GM21786 (cell line): ENCODE measurements around the gene COQ10B.
"Not testable (repeated sequence)": the region's sequence is repeated elsewhere in the genome, so short reads cannot be mapped to it uniquely, and the experiment has no call there.

Experiments
- ATAC-seq: cut with Tn5 transposase; IDR thresholded peaks from one replicate; pipeline ENCODE4 v1.9.1; 2021; ENCODE audit not compliant: unreplicated experiment

Gene COQ10B

DNA sequence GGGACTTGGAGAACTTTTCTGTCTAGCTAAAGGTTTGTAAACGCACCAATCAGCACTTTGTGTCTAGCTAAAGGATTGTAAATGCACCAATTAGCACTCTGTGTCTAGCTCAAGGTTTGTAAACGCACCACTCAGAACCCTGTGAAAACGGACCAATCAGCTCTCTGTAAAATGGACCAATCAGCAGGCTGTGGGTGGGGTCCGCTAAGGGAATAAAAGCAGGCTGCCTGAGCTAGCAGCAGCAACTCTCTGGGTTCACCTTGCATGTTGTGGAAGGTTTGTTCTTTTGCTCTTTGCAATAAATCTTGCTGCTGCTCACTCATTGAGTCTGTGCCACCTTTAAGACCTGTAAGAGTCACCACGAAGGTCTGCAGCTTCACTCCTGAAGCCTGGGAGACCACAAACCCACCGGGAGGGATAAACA lies 2.4 kb upstream of the COQ10B start:
- ATAC-seq, result not testable (repeated sequence)

DNA sequence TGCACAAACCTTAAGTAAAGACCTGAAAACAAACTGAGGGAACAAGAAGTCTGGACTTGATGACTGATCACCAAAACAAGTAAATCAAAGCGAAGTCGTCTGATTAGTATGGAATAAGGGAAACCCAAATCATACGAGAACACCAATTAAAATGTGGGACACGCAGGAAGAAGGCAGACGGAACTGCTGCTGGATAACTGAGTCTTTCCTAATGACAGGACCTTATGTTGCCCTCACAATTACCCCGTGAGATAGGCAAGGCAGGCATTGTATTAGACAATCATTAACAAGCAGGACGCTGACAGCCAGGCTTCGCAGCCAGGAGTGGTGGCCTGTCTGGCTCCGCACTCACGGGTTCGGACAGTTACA lies 614 bp upstream of the COQ10B start:
- ATAC-seq, result no peak

DNA sequence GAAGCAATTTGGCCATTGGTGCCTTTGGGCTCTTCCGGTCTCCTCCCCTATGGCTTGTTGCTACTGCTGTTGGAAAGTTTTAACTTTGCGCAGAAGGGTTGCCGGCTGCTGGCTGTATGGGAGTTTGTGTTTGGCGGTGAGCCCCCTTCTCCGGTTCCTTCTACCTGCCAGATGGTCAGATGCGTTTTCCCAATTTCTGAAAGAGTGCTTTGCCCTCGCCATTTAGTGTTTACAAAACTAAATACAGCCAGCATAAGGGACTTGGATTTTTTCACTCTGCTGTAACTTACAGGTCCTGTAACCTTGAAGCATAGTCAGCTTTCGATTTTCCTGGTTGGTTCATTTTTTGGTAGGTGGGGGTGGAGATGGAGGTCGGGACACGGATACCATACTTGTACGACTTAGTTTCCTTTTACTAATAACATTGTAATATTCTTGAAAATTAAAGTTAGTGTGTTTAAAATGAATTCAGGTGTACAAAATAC lies 604 bp downstream of the COQ10B start:
- peak; percentile 28 for ATAC-seq

DNA sequence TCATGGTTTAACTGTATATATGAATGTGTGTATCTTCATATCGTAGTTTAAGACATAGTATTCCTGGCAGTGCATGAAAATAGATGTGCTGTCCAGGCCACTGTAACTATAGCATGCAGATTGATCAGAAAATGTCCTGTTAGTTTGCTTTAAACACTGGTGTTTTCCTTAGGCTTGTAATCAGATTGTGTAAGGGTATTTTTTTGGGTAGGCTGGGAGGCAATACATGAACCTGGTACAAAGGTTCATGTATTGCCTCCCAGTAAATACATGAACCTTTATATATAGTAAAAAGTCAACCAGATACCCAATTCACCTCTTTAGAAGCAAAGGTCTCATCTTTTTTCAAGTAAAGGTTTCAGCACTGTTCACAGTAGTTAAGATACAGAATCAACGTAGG lies 1.6 kb downstream of the COQ10B start:
- ATAC-seq, result no peak

DNA sequence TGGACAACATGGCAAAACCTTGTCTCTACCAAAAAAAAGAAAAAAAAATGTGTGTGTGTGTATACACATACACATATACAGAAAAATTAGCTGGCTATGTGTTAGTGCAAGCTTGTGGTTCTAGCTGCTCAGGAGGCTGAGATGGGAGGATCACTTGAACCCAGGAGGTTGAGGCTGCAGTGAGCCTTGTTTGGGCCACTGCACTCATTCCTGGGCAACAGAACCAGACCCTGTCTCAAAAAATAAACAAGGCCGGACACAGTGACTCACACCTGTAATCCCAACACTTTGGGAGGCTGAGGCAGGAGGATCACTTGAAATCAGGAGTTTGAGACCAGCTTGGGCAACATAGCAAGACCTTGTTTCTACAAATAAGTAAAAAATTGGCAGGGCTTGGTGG lies 2.1 kb downstream of the COQ10B start:
- no peak for ATAC-seq

- no peak for ATAC-seq
Observed at GRCh38 chr2:197460649-197461048, 7.3 kb downstream of the COQ10B start.

DNA sequence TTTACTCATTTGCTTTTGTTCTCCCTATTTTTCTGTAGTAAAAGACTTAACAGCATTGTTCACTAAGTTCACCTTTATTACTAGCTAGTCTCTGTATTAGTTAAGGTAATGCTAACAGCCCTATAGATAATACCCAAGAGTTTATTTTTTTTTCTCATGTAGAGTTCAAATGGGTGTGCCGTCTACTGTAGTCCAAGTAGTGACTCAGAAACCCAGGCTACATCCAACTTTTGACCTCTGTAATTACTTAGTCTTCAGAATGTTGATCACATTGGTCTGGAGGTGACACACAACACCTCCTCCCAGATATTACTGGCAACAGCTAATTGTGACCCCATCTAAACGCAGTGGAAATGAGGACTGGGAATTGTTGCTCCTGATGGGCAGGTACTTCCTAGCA lies 7.7 kb downstream of the COQ10B start:
- ATAC-seq, result no peak

DNA sequence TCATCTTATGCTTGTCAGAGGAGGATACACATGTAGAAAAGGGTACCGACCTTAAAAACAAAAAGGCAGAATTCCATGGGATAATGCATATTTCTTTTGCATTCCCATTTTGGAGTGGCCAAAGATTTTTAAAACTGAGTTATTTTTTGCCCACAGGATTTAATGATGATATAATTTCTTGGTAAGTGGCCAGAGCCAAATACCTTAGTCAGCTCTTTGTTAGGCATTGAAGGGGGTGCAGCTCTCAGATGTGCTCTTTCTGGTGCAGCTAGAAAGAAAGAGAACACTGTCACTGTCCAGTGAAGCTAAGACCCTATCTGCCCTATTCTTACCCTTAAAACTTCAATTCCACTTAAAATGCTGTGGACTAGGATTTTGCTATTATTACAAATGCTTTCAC lies 10.8 kb downstream of the COQ10B start:
- ATAC-seq, result no peak

DNA sequence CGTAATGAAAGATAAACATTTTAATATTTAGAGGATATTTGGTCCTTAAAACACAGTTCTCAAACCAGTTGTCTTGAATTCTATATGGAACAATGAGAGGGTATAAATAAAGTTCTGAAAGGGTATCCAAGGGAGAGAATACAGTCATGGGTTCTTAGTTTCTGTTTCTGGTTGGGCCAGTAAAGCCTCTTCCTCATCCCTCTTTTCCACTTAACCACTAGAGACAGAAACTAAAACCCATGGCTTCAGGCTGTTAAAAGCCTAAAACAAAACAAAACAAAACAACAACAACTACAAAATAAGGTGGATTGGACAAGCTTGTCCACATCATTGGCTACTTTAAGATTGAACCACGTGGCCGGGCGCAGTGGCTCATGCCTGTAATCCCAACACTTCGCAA lies 18.8 kb downstream of the COQ10B start:
- ATAC-seq, result no peak

DNA sequence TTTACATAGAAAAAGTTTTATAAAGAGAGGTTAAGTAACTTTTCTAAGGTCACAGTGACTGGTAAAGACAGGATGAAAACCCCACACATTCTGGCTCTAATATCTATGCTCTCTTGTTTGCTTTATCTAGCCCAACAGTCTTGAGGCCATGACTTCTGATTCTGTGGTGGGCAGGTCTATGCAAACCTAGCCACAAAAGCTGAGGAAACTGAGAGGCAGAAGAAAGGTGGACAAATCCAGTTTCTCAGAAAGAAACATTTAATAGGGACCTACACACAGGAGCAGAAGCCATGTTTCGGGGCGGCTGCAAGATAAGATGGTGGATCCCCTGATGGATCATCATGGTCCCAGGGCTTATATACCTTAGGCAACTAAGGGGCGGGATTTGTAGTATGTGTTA lies 24.4 kb downstream of the COQ10B start:
- ATAC-seq, result no peak

DNA sequence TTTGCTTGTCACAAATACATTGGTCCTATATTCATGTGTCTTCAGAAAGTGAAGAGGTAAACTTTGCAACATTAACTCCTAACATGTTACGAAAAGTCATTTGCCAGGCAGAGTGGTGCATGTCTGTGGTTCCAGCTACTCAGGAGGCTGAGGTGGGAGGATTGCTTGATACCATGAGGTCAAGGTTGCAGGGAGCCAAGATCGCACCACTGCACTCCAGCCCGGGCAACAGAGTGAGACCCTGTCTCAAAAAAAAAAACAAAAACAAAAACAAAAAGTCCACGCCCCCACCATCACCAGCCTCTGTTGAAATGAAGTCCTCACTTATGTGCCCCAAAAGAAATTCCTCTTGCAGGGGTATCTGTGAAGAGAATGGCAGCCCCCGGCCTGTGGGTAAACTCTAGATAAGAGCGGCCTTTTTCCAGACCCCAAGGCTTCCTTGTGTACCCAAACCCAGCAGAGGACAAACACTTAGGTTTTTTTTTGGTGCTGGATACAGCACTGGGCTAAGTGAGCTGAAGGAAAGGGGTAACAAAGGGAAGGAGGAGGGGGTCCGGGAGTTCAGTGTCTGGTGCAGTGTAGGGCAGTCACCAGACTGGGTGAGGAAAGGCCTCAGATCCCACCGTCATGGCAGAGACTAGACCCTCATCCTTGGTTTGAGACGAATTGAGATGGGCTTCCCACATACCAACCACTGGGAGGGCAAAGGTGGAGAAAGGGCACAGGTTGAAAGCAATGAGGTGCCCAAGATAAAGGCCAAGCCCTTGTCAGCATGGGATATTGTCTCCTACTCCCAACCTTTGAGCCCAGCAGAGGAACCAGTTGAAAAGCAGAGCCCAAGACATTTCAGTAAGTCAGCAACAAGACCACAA lies 27.0 kb downstream of the COQ10B start:
- no peak for ATAC-seq

- ATAC-seq, result not testable (repeated sequence)
Observed at GRCh38 chr2:197484248-197484647, 30.9 kb downstream of the COQ10B start.

DNA sequence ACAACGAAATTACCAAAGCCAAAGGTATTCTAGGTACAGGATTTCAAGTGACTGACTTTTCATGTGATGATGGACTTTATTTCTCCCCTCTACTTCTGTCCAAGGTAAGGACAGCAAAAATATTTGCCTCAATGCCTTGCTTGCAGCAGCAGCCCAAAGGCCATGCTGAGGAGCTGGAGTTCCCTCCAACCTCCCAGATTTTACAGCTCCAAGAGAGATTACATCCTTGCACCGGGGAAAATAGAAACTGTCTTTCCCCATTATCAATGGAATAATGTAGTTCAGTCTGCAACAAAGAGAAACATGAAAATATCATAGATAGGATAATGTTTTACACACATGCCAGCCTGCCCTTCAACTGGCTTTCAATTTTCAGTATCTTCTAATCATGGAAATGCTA lies 32.8 kb downstream of the COQ10B start:
- ATAC-seq, result no peak

DNA sequence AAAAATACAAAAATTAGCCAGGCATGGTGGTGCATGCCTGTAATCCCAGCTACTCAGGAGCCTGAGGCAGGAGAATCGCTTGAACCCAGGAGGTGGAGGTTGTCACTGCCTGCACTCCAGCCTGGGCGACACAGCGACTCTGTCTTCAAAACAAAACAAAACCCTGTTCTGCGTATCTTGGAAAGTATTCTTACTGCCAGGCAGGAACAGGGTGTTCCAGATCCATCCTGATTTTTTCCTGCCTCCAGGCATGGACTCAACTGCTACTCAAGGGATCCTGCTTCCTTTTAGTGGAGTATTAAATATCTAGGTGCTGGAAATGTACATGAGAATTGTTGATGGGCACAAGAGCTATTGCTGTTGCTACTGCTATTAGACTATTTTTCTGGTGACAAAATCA lies 34.0 kb downstream of the COQ10B start:
- ATAC-seq, result no peak

DNA sequence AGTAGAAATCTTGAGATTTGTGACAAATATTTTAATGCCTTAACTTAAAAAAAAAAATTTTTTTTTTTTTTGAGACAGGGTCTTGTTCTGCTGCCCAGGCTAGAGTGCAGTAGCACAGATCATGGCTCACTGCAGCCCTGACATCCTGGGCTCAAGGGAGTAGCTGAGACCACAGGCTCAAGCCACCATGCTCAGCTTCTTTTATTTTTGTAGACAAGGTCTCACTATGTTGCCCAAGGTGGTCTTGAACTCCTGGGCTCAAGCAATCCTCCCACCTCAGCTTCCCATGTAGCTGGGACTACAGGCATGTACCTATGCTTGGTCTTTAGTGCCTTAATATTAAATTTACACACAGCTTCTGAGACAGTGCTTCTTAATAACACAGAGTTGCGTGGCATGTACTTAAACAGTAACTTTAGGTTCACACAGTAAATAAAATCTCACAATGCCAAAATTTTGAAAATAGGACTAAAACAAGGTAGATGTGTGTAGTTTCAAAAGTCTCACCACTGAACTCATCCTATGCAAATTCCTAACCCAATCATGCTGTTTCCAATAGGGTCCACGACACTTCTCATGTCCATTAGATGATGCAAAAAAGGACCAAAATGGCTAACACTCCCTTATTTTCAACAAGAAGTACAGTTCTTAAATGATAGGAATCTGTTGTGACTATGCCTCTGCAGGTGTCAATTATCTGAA lies 42.2 kb downstream of the COQ10B start:
- ATAC-seq, result no peak

- no peak for ATAC-seq
Observed at GRCh38 chr2:197496695-197497094, 43.3 kb downstream of the COQ10B start.

GRCh38 chr2:197497326-197497725 lies 44.0 kb downstream of the COQ10B start:
- ATAC-seq, result no peak

DNA sequence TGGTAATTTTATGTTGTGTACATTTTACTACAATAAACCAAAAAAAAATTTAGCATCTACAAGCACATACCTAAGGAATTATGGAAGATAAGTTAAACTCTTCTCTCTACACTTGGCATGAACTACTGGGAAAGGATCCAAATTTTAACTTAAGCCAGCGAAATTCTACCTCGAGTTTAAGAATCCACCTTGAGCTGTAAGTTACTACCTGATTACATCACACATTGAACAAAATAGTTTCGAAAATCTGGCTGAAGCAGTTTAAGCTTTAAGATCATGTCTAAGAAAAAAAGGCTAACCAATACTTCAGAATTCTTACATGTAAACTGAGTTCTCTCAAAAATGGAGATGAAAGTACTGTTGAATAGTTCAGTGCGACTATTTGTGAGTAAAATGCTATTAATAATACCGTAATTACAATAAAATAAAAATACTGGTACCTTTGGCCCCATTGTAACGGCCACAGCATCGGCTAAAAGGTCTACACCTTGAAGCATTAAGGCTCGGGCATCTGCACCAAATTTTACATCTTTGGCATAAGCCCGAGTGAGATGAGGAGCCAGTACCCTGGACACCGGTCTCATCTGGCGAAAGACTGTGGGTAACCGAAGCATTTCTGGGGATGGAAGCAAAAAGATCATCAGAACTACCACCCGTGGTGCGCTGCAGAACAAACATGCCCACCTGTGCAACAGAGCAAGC lies 45.0 kb downstream of the COQ10B start:
- no peak for ATAC-seq

GRCh38 chr2:197498937-197499593 lies 45.7 kb downstream of the COQ10B start:
- peak; percentile 1 for ATAC-seq

DNA sequence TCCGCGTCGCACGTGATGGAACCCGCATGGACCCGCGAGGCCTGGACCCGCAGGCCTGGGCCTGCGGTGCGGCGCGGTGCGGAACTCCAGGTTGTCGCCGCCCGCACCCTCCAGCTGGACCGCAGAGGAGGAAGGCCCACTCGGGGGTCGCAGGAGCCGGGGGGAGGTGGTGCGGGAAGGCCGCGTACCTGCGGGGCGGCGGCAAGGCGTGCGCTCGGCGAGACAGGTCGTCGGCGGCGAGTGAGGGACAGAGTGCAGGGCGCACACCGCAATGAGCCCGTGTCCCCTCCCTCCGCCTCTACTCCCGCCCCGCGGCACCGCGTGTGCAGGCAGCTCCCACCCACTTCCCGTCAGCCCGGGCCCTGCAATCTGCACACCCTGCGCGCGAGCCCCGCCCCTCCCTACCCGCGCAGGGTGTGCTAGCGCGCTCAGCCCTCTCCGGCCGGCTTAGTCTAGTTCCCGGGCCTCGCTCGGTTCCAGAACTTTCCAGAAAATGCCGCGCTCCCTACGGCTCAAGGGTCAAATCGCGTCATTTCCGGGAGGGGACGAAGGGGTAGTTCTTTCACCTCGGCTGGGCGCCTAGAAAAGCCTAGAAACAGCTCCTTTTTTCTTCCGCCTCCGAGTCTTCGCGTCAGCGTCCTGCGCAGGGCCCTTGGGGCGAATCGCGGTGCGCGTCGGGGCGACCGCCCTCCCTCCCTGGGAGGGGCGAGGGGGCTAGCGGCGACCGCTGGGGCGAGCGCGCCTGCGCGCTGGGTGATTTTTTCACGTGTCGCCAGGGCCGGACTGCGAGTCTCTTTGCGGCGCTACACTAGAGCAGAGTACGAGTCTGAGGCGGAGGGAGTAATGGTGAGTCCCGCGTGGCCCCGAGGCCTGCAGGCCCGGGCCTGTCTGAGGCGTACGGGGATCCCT lies 46.5 kb downstream of the COQ10B start, which contains the start of the genes HSPD1 and HSPE1:
Gene HSPD1 (minus strand): TSS at position 247 of the 909 bp plus-strand sequence. CDS start 992 bp downstream, outside the sequence.
Gene HSPE1 (plus strand): TSS at position 786 of the 909 bp plus-strand sequence. CDS start 58 bp downstream, at position 844.
- ATAC-seq, result peak; percentile 79
